Chondrocyte (in vitro differentiated cells): Measurements from ENCODE around the gene RANBP10. TPM values are rescaled to one million over a fixed set of nuclear protein-coding genes. Genes with fewer than 3 reads are reported as not detected.

Source experiments
- DNase-seq: peaks from one replicate; pipeline ENCODE4 v3.0.0; 2021; ENCODE audit warnings: mixed read lengths, low spot score
- H3K27ac Mint-ChIP-seq: one replicate; pipeline ENCODE4 v1.8.0; 2021; ENCODE audit warnings: mild to moderate bottlenecking, moderate library complexity, mixed read lengths; ENCODE audit not compliant: unreplicated experiment
- H3K27me3 Mint-ChIP-seq: 2 replicates; pipeline ENCODE4 v1.8.0; 2021; ENCODE audit warnings: low read depth, mixed read lengths
- H3K36me3 Mint-ChIP-seq: 2 replicates; pipeline ENCODE4 v1.8.0; 2021; ENCODE audit warnings: low read depth, mixed read lengths
- H3K4me1 Mint-ChIP-seq: 2 replicates; pipeline ENCODE4 v1.8.0; 2021; ENCODE audit warnings: low read depth, mild to moderate bottlenecking, mixed read lengths
- H3K4me3 Mint-ChIP-seq: one replicate; pipeline ENCODE4 v1.8.0; 2021; ENCODE audit warnings: mild to moderate bottlenecking, moderate library complexity, mixed read lengths; ENCODE audit not compliant: unreplicated experiment
- H3K9me3 Mint-ChIP-seq: 2 replicates; pipeline ENCODE4 v1.8.0; 2021; ENCODE audit warnings: low read depth, mixed read lengths
- total RNA-seq: library from RNA; stranded (reverse); gene quantifications from 3 replicates; pipeline ENCODE4 v1.2.1, GENCODE V29; 2021
- TF ChIP-seq, protein P1 (sequence below): fragments of 200-600 bp; sonication (generic); IDR thresholded peaks from 2 replicates; pipeline ENCODE4 v1.5.0; 2021; ENCODE audit warnings: antibody characterized with exemption, mild to moderate bottlenecking, moderate library complexity

Gene RANBP10
- total RNA-seq, 1 donor from 2014 or later = 14.4 TPM

- Mint-ChIP-seq H3K27me3 (no peaks in the 10 kb centered on the region), H3K36me3 (peaks cover 18% of the 10 kb centered on the region), H3K4me3 (no peak overlapping the region), H3K4me1 (no peaks in the 10 kb centered on the region), H3K27ac (no peak overlapping the region), H3K9me3 (no peaks in the 10 kb centered on the region)
- peak; percentile 34 for DNase-seq
- TF ChIP-seq, protein P1, sequence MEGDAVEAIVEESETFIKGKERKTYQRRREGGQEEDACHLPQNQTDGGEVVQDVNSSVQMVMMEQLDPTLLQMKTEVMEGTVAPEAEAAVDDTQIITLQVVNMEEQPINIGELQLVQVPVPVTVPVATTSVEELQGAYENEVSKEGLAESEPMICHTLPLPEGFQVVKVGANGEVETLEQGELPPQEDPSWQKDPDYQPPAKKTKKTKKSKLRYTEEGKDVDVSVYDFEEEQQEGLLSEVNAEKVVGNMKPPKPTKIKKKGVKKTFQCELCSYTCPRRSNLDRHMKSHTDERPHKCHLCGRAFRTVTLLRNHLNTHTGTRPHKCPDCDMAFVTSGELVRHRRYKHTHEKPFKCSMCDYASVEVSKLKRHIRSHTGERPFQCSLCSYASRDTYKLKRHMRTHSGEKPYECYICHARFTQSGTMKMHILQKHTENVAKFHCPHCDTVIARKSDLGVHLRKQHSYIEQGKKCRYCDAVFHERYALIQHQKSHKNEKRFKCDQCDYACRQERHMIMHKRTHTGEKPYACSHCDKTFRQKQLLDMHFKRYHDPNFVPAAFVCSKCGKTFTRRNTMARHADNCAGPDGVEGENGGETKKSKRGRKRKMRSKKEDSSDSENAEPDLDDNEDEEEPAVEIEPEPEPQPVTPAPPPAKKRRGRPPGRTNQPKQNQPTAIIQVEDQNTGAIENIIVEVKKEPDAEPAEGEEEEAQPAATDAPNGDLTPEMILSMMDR = no peak
Measured at GRCh38 chr16:67731753-67732095, 74.6 kb downstream of the RANBP10 start.

DNA sequence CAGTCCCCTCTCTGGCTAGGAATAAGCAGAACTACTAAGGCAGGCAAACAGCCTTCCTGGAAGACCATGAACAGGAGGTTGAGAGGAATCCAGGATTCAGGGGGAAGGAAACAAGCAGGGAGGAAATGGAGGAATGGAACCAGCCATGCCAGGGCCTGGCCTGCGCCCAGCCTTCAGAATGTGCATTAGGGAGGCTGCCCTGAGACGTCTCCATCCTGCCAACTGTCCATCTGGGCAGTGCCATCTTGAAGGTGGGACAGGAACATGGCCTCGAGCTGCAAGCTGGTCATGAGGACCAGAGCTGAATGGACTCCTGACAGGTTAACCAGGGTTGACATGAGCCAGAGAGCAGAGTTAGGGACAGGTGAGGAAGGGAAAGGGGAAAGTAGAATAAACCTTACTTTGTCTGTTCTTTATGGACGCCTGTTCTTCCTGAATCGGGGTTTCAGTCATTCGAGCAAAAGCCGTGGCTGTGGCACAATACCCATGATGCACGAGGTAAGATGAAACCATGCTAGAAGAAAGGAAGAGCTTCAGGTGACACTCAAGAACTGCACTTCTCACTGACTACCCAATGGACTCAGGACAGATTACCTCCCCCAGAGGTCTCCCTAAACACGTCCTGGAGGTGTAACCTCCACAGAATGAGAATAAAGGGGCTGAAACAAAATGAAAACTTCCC, 75.1 kb downstream of the RANBP10 start:
- DNase-seq = no peak
- peaks cover 19% of the 10 kb centered on the region for H3K36me3 Mint-ChIP-seq
- TF ChIP-seq, protein P1 = no peak
- H3K4me1 Mint-ChIP-seq = no peaks in the 10 kb centered on the region
- no peak overlapping the region for H3K27ac Mint-ChIP-seq
- no peak overlapping the region for H3K4me3 Mint-ChIP-seq
- H3K9me3 Mint-ChIP-seq = no peaks in the 10 kb centered on the region
- no peaks in the 10 kb centered on the region for H3K27me3 Mint-ChIP-seq

GRCh38 chr16:67730326-67730725, 76.0 kb downstream of the RANBP10 start:
- no peak for DNase-seq
- Mint-ChIP-seq H3K4me1 (no peaks in the 10 kb centered on the region), H3K36me3 (peaks cover 20% of the 10 kb centered on the region), H3K9me3 (no peaks in the 10 kb centered on the region), H3K4me3 (no peak overlapping the region), H3K27me3 (no peaks in the 10 kb centered on the region), H3K27ac (no peak overlapping the region)
- TF ChIP-seq, protein P1 = no peak

GRCh38 chr16:67729636-67730248, 76.6 kb downstream of the RANBP10 start:
- Mint-ChIP-seq H3K27me3 (no peaks in the 10 kb centered on the region), H3K4me3 (no peak overlapping the region), H3K4me1 (no peaks in the 10 kb centered on the region), H3K27ac (no peak overlapping the region), H3K9me3 (no peaks in the 10 kb centered on the region), H3K36me3 (peaks cover 20% of the 10 kb centered on the region)
- DNase-seq = no peak
- TF ChIP-seq, protein P1 = no peak

GRCh38 chr16:67727521-67728485, 78.6 kb downstream of the RANBP10 start:
- no peaks in the 10 kb centered on the region for H3K9me3 Mint-ChIP-seq
- peaks cover 20% of the 10 kb centered on the region for H3K36me3 Mint-ChIP-seq
- TF ChIP-seq, protein P1 = no peak
- no peaks in the 10 kb centered on the region for H3K4me1 Mint-ChIP-seq
- H3K4me3 Mint-ChIP-seq = no peak overlapping the region
- no peak overlapping the region for H3K27ac Mint-ChIP-seq
- DNase-seq = no peak
- H3K27me3 Mint-ChIP-seq = no peaks in the 10 kb centered on the region
